Ramos (cell line): ENCODE measurements around the gene NEK11.

Source experiments
- in situ Hi-C: fragments of 300-500 bp; cut with MboI; formaldehyde crosslinking; loops from one replicate; pipeline ENCODE4 v1.14.3; 2022; ENCODE audit warnings: low sequenced_read_pairs; ENCODE audit not compliant: unreplicated experiment

NEK11 gene, protein sequence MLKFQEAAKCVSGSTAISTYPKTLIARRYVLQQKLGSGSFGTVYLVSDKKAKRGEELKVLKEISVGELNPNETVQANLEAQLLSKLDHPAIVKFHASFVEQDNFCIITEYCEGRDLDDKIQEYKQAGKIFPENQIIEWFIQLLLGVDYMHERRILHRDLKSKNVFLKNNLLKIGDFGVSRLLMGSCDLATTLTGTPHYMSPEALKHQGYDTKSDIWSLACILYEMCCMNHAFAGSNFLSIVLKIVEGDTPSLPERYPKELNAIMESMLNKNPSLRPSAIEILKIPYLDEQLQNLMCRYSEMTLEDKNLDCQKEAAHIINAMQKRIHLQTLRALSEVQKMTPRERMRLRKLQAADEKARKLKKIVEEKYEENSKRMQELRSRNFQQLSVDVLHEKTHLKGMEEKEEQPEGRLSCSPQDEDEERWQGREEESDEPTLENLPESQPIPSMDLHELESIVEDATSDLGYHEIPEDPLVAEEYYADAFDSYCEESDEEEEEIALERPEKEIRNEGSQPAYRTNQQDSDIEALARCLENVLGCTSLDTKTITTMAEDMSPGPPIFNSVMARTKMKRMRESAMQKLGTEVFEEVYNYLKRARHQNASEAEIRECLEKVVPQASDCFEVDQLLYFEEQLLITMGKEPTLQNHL

GRCh38 chr3:131026321-131027151 lies at the start of gene NEK11, which contains the start of gene ASTE1:
Gene NEK11 (plus strand): TSS chr3:131026877. CDS start chr3:131029709, 2,832 bp downstream.
Gene ASTE1 (minus strand): TSS chr3:131026825. CDS start chr3:131025306, 1,519 bp downstream.
- in situ Hi-C loops, result loop anchor here (25.0 kb wide), 2 partner anchors 1011 to 1361 kb away; partner anchors contain the start of gene CPNE4

DNA sequence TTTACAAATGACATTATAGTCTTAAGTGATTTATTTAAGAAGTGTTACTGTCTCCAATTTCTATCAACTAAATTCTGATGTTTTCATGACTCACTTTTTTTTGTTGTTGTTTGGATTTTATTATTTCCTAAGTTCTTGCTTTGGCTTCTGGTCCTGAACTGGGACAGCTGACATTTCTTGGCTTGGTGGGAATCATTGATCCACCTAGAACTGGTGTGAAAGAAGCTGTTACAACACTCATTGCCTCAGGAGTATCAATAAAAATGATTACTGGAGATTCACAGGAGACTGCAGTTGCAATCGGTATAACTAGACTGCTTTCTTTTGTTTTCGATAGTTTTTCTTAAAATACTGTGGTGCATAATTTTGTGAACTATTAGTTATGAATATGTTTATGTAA lies 47.6 kb upstream of the NEK11 start:
- in situ Hi-C loops, result no loop called here

DNA sequence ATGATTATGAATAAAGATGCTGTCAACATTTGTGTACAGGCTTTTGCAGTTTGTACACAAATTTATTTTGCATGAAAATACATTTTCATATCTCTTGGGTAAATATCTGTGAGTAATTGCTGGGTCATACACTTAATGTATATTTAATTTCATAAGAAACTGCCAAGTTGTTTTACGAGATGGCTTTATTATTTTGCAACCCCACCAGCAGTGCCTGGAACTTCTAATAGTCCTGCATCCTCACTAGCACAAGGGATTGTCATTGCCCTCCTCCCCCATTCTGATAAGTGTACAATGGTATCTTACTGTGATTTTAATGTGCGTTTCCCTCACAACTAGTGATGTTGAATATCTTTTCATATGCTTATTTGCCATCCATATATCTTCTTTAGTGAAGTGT lies 45.2 kb upstream of the NEK11 start:
- in situ Hi-C loops, result no loop called here

- in situ Hi-C loops, result no loop called here
Measured at GRCh38 chr3:130990282-130990681, 36.4 kb upstream of the NEK11 start.

DNA sequence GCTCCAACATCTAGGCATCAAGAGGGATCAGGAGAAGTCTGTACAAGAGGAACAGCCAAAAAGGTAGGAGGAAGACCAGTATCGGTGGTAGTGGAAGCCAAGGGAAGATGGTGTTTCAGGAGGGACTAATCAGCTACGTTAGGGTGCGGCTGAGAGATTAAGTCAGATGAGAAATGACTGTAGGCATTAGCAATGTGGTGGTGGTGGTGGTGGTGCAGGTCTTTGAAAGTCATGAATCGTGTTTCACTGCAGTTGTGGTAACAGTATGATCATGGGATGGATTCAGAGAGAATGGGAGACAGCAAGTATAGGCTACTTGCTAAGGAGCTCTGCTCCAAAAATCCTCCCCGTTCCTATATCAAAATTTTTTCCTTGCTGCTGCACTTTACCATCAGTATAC lies 35.6 kb upstream of the NEK11 start:
- in situ Hi-C loops, result no loop called here

DNA sequence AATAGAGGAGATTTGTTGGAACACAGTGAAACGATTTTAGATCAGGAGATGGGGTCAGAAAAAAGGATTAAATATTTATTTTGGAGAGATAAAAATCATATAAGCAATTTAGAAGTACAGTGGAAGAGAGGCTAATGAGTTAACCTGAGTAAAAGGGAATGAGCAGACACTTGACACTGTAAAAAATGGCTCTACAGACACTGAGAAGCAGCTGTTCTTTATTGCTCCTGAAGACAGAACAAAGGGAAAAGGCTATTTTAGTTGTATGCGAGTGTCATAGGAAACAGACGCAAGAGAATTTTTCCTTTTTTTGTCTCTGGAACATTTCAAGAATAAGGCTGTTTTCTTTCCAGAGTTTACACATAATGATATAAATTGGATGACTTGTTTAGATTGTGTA lies 34.3 kb upstream of the NEK11 start:
- in situ Hi-C loops, result no loop called here

DNA sequence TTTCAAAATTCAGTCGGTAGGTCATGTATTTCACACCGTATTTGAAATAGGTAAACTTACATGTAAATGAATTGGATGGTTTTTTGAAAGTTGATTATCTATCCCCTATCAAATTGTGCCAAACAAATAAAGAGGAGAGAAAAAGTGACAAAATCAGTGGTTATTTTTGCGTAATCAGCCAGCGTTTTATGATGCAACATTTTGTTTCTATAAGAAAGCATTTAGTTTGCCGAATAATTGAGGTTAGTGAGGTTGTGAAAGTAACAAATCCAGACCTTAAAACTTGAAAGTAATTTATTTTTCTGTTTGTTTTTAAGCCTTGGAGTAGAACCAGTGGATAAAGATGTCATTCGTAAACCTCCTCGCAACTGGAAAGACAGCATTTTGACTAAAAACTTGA lies 29.4 kb upstream of the NEK11 start:
- in situ Hi-C loops, result no loop called here

GRCh38 chr3:131001071-131001470 lies 25.6 kb upstream of the NEK11 start:
- in situ Hi-C loops, result no loop called here

DNA sequence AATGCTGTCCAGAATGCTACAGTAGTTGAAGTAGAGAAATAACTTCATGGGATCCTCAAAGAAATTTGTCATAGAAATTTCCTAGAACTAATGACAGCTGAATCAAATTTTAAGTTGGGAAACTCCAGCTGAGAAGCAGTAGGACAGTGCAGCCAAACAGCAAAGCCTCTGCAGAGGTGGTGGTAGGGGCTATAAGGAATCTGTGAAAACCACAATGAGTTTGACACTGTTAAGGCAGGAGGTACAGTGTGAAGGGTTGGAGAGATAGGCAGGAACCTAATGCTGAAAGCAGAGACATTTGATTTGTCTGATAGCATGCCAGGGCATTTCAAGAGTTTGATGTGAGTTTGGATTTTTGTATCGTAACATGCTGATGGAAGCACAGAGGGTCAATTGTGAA lies 22.1 kb upstream of the NEK11 start:
- in situ Hi-C loops, result no loop called here

GRCh38 chr3:131007256-131007655 lies 19.4 kb upstream of the NEK11 start:
- in situ Hi-C loops, result no loop called here

GRCh38 chr3:131007782-131008181 lies 18.9 kb upstream of the NEK11 start:
- in situ Hi-C loops, result no loop called here

DNA sequence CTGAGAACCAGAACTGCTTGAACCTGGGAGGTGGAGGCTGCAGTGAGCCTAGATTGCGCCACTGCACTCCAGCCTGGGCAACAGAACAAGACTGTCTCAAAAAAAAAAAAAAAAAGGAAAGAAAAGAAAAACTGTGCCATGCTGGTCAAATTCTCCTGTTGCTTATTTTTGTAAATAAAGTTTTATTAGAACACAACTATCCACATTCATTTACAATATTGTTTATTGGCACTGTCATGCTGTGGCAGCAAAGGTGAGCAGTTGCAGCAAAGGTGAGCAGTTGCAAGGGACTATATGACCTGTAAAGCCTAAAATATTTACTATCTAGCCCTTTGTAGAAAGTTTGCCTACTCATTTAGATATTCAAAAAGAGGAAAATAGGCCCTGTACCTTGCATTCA lies 18.4 kb upstream of the NEK11 start:
- in situ Hi-C loops, result no loop called here

GRCh38 chr3:131009698-131010097 lies 17.0 kb upstream of the NEK11 start:
- in situ Hi-C loops, result no loop called here

DNA sequence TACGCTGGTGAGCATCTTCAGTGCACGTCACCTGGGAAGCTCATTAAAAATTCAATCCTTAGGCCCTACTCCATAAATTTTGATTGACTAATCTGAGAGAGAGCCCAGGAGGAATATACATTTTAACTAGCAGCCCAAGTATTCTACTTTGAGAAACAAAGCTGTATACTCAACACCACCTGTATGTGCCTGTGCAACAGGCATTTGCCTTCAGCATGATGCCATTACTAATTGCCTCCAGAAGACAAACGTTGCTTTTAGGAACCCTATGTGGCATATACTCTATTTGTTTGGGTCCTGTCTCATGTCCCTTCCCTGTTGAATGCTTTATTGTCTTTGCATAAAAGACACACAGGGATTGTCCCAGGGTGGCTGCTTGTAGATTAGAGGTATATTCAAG lies 7.7 kb upstream of the NEK11 start:
- in situ Hi-C loops, result no loop called here

DNA sequence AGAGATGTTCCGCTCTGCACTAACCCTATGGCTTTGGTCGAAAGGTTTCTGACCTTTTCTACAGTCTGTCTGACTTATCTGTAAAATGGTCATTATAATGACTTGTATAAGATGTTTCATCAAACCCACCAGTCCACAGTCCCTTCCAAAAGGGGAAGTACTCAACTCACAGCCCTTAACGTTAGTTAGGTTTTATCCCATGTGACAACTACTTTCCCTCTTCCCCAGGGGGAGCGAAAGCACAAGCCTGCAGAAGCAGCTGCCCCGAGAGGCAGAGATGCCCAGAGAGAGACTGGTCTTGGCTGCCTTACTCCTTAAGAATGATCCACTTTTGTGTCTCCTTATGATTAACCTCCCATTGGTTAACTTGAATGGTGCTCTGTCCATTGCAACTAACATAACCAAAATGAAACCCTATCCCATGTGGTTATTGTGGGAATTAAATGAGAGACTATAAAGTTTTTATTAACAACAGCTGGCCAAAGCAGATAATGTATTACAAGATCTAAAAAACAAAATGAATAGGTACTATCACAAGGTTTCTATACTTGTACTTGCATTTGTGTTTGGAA lies 6.5 kb upstream of the NEK11 start:
- in situ Hi-C loops, result no loop called here

DNA sequence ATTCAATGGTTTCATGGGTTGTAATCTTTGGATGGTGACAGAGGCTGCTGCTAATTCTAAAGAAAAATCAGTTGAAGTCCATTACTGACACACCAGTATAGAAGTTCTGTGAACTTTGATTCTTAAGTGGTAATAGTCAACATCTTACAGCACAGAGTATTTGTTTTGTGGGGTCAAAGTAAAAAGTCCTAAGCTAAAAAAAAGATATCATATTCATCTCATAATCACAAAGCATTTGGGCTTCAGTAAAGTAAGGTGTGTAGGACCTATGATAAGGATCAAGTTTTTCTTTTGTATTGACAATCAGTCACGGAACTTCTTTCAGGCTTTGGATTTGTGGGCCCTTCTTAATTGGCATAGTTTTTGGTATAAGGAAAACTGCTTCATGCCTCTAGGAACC lies 1.1 kb upstream of the NEK11 start:
- in situ Hi-C loops, result loop anchor here (25.0 kb wide), 2 partner anchors 1012 to 1362 kb away; partner anchors contain the start of gene CPNE4

- in situ Hi-C loops, result loop anchor here (25.0 kb wide), 2 partner anchors 1008 to 1358 kb away; partner anchors contain the start of gene CPNE4
Measured at GRCh38 chr3:131028844-131029243, 2.2 kb downstream of the NEK11 start.

- in situ Hi-C loops, result loop anchor here (25.0 kb wide), 2 partner anchors 1006 to 1356 kb away; partner anchors contain the start of gene CPNE4
Measured at GRCh38 chr3:131031660-131032059, 5.0 kb downstream of the NEK11 start.

DNA sequence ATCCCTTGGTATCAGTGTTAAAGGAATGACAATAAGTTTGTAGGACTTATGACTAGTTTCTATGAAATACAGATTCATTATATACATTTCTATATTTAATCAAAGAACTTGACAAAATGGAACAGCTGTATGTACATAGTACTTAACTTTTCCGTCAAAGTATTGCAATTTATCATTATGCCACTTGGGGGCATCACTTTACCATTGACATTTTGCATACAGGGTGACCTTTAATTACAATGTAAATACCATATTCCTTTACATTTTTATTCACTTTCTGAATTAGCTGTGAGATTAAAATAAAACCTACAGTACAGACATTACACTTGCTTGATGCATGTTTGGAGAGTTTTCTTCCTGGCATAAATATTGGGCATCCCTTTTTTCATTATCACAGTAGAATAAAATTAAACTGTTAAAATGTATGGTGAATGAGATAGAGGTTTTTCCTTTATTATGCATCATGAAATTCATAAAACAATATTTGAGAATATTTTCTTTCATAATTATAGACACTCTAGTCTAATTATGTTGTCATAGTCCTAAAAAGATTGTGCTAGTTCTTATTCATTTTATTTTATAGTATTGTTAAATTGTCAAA lies 6.9 kb downstream of the NEK11 start:
- in situ Hi-C loops, result loop anchor here (25.0 kb wide), 2 partner anchors 1004 to 1354 kb away; partner anchors contain the start of gene CPNE4
